Ascending aorta (tissue), 2 donors: ENCODE data around the gene LSM3. TPM values are rescaled to one million over a fixed set of nuclear protein-coding genes. Genes with fewer than 3 reads are reported as not detected.

Source experiments
- DNase-seq, 2 donors: peaks; one replicate each; pipeline ENCODE4 v3.0.0-alpha.2; 2019; ENCODE audit warnings: low spot score in 2 of 2
- H3K27ac ChIP-seq, 2 donors: fragments of 200-600 bp; sonication (generic); one replicate each; pipeline ENCODE4 v1.5.1; 2016 to 2017; ENCODE audit warnings: mild to moderate bottlenecking in 1 of 2
- H3K27me3 ChIP-seq: fragments of 200-600 bp; sonication (generic); one replicate; pipeline ENCODE4 v1.5.1; 2017
- H3K36me3 ChIP-seq, 2 donors: fragments of 200-600 bp; sonication (generic); one replicate each; pipeline ENCODE4 v1.5.1; 2016
- H3K4me1 ChIP-seq, 2 donors: fragments of 200-600 bp; sonication (generic); one replicate each; pipeline ENCODE4 v1.5.1; 2016 to 2017; ENCODE audit warnings: mild to moderate bottlenecking in 1 of 2
- H3K4me3 ChIP-seq, 2 donors: fragments of 200-600 bp; sonication (generic); one replicate each; pipeline ENCODE4 v1.5.1; 2016 to 2017; ENCODE audit warnings: mild to moderate bottlenecking in 1 of 2
- H3K9me3 ChIP-seq, 2 donors: fragments of 200-600 bp; sonication (generic); one replicate each; pipeline ENCODE4 v1.5.1; 2016
- CTCF ChIP-seq, 3 experiments: fragments of 200-600 bp in 2 of 3; fragments of 450-650 bp in 1 of 3; sonication (generic) in 2 of 3; IDR thresholded peaks; one replicate each; pipeline ENCODE4 v1.5.1; 2016 to 2019; ENCODE audit warnings: antibody characterized with exemption in 3 of 3, mild to moderate bottlenecking in 1 of 3, moderate library complexity in 1 of 3
- intact Hi-C: fragments of 100-400 bp; cut with DNase I; formaldehyde crosslinking; loops from one replicate; pipeline ENCODE4 v1.15.1; 2023
- total RNA-seq: library from RNA; depleted of rRNA; stranded (reverse); fragments of >200 nt; gene quantifications from one replicate; pipeline ENCODE4 v1.1.0, GENCODE V29; 2016

LSM3 gene
- total RNA-seq, 1 donor from 2014 or later: 3.9 TPM

- H3K4me1 ChIP-seq: peaks cover 0 to 2% of the 10 kb centered on the region in 2 donors
- no peak for DNase-seq
- intact Hi-C loops: no loop called here
- no peak for TF ChIP-seq CTCF (IDR thresholded peaks at IDR 0.05)
- no peaks in the 10 kb centered on the region for H3K9me3 ChIP-seq
- no peaks in the 10 kb centered on the region for H3K36me3 ChIP-seq
- H3K4me3 ChIP-seq: no peak overlapping the region
- no peaks in the 10 kb centered on the region for H3K27me3 ChIP-seq
- H3K27ac ChIP-seq: no peak overlapping the region
These were observed 31.7 kb downstream of the LSM3 start for GRCh38 chr3:14210290-14210688.

- intact Hi-C loops: no loop called here
- TF ChIP-seq CTCF (IDR thresholded peaks at IDR 0.05): no peak
- no peaks in the 10 kb centered on the region for H3K4me1 ChIP-seq
- DNase-seq: no peak
- no peaks in the 10 kb centered on the region for H3K9me3 ChIP-seq
- no peak overlapping the region for H3K27ac ChIP-seq
- H3K4me3 ChIP-seq: no peak overlapping the region
- no peaks in the 10 kb centered on the region for H3K27me3 ChIP-seq
- H3K36me3 ChIP-seq: no peaks in the 10 kb centered on the region
These were observed 32.4 kb downstream of the LSM3 start for GRCh38 chr3:14210843-14211594.

- intact Hi-C loops: no loop called here
- H3K4me3 ChIP-seq: no peak overlapping the region
- H3K27ac ChIP-seq: no peak overlapping the region
These were observed 33.0 kb downstream of the LSM3 start for GRCh38 chr3:14211621-14212020.

GRCh38 chr3:14212032-14212431 lies 33.4 kb downstream of the LSM3 start:
- no peak for TF ChIP-seq CTCF (IDR thresholded peaks at IDR 0.05)
- Histone ChIP-seq H3K27me3 (no peaks in the 10 kb centered on the region), H3K36me3 (no peaks in the 10 kb centered on the region), H3K4me3 (no peak overlapping the region), H3K9me3 (no peaks in the 10 kb centered on the region), H3K4me1 (no peaks in the 10 kb centered on the region), H3K27ac (no peak overlapping the region)
- DNase-seq: no peak
- intact Hi-C loops: no loop called here

More at GRCh38 chr3:14211621-14212020, 33.0 kb downstream of the LSM3 start:
- no peak for TF ChIP-seq CTCF (IDR thresholded peaks at IDR 0.05)
- Histone ChIP-seq H3K9me3 (no peaks in the 10 kb centered on the region), H3K27me3 (no peaks in the 10 kb centered on the region), H3K4me1 (no peaks in the 10 kb centered on the region), H3K36me3 (no peaks in the 10 kb centered on the region)
- DNase-seq: no peak

GRCh38 chr3:14213066-14213774 lies 34.6 kb downstream of the LSM3 start:
- DNase-seq: no peak
- TF ChIP-seq CTCF (IDR thresholded peaks at IDR 0.05): no peak
- Histone ChIP-seq H3K27me3 (no peaks in the 10 kb centered on the region), H3K4me3 (no peak overlapping the region), H3K27ac (no peak overlapping the region), H3K4me1 (no peaks in the 10 kb centered on the region), H3K9me3 (no peaks in the 10 kb centered on the region), H3K36me3 (no peaks in the 10 kb centered on the region)
- intact Hi-C loops: no loop called here
